ENCODE measurements around the gene PPBP.

DNA sequence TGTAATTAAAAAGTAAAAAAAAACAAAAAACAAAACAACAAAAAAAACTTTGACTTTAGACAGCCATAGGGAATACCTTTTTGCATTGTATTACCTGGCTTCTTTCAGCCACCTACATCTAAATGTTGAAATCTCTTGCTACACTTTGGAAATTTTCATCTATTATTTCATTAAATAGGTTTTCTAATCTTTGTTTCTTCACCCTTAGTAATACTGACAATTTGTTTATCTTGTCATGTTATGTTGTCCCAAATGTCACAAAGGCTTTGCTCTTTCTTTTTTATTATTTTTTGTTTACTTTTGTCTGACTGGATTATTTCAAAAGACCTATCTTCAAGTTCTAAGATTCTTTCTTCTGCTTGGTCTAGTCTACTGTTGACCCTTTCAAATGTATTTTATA, 13.6 kb downstream of the PPBP start:
- TF ChIP-seq, protein P1, sequence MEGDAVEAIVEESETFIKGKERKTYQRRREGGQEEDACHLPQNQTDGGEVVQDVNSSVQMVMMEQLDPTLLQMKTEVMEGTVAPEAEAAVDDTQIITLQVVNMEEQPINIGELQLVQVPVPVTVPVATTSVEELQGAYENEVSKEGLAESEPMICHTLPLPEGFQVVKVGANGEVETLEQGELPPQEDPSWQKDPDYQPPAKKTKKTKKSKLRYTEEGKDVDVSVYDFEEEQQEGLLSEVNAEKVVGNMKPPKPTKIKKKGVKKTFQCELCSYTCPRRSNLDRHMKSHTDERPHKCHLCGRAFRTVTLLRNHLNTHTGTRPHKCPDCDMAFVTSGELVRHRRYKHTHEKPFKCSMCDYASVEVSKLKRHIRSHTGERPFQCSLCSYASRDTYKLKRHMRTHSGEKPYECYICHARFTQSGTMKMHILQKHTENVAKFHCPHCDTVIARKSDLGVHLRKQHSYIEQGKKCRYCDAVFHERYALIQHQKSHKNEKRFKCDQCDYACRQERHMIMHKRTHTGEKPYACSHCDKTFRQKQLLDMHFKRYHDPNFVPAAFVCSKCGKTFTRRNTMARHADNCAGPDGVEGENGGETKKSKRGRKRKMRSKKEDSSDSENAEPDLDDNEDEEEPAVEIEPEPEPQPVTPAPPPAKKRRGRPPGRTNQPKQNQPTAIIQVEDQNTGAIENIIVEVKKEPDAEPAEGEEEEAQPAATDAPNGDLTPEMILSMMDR (IDR thresholded peaks at IDR 0.05; ENCODE audit: poor library complexity, severe bottlenecking), result no peak
- TF ChIP-seq EP300 (conservative IDR thresholded peaks at IDR 0.05; ENCODE audit: poor library complexity, severe bottlenecking) (no peak), TAF1 (IDR thresholded peaks at IDR 0.05; ENCODE audit: low read depth) (no peak)
